Glomerular visceral epithelial cell (primary cell): ENCODE measurements around the gene SCD5.

ENCODE experiments used
- DNase-seq: peaks from one replicate; pipeline ENCODE4 v3.0.0-alpha.2; 2016; ENCODE audit errors: extremely low spot score

Gene SCD5

GRCh38 chr4:82589756-82590155 lies 208.8 kb downstream of the SCD5 start:
- DNase-seq: no peak

- DNase-seq: no peak
These were observed 209.8 kb downstream of the SCD5 start for GRCh38 chr4:82588771-82589270.

GRCh38 chr4:82587826-82588540 lies 210.6 kb downstream of the SCD5 start:
- no peak for DNase-seq

- DNase-seq: no peak
These were observed 212.7 kb downstream of the SCD5 start for GRCh38 chr4:82585690-82586435.

- no peak for DNase-seq
These were observed 213.7 kb downstream of the SCD5 start for GRCh38 chr4:82584931-82585330.

- no peak for DNase-seq
These were observed 214.6 kb downstream of the SCD5 start for GRCh38 chr4:82583897-82584587.

GRCh38 chr4:82579932-82580331 lies 218.7 kb downstream of the SCD5 start:
- DNase-seq: no peak
